ENCODE data around the gene FAM171A2.
A peak's percentile ranks its signal among the peaks of the same experiment; 100 is the strongest.
"Not testable (repeated sequence)": the region's sequence is repeated elsewhere in the genome, so short reads cannot be mapped to it uniquely, and the experiment has no call there.

FAM171A2 gene

DNA sequence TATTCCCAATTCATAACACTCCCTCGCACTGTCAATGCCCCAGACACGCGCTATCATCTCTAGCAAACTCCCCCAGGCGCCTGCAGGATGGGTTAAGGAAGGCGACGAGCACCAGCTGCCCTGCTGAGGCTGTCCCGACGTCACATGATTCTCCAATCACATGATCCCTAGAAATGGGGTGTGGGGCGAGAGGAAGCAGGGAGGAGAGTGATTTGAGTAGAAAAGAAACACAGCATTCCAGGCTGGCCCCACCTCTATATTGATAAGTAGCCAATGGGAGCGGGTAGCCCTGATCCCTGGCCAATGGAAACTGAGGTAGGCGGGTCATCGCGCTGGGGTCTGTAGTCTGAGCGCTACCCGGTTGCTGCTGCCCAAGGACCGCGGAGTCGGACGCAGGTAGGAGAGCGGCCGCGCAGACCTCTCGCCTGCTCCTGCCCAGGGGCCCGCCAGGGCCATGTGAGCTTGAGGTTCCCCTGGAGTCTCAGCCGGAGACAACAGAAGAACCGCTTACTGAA lies 18.7 kb downstream of the FAM171A2 start, which contains the start of gene GRN:
GRN (plus strand) TSS at position 364 of the 515 bp plus-strand sequence. CDS start 3,863 bp downstream, outside the sequence.
- DNase-seq = peak; percentile 95

DNA sequence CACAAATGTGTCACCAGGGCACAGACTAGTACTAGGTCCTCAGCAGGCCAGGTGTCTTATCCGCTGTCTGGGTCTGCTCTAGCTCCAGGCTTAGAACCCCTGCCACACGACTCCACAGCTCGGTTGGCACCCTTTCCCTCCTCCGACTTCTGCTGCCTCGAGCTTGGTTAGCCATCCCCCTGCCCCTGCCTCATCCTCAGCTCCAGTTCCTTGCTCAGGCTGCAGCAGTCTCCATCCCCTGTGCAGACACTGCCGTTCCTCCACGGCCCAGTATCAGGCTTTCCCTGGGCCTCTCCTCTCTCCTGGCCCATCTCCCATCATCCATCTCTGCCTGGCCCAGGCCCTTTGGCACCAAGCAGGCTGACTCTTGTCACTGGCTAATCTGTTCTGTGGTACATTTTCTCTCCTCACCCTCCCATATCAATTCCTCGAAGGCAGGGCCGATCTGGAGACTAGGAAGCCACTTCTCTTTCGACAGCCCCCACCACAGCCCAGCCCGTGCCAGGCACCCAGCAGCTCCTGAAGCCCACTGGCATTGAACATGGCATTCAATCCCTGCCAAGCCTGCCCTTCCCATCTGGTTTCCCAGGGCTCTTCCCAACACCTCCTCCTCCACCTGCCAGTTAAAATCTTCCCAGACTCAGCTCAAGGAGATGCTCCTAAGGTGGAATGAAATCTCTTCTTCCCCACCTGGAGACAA lies 20.0 kb downstream of the FAM171A2 start:
- DNase-seq = no peak

- not testable (repeated sequence) for DNase-seq
Observed at GRCh38 chr17:44340553-44340952, 23.1 kb downstream of the FAM171A2 start.

GRCh38 chr17:44338702-44339101 lies 25.0 kb downstream of the FAM171A2 start:
- DNase-seq = no peak

DNA sequence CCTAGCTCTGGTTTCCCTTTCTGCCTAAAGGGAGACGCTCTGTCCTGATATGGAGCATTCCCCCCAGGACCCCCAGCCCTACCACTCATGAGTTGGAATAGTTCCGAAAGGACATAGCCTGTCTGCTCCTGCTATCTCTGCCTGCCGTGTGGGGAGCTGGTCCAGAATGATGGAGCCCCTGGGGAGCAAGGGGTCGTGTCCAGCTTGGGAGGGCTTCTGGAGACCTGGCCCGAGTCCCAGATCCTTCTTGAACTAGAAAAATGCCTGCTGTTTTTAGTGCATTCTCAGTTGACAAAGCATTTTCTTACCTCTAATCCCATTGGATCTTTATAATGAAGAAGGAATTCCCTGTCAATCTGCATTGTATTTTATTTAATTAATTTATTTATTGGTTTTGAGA lies 27.7 kb downstream of the FAM171A2 start:
- no peak for DNase-seq

GRCh38 chr17:44335564-44335963 lies 28.1 kb downstream of the FAM171A2 start:
- DNase-seq = no peak

DNA sequence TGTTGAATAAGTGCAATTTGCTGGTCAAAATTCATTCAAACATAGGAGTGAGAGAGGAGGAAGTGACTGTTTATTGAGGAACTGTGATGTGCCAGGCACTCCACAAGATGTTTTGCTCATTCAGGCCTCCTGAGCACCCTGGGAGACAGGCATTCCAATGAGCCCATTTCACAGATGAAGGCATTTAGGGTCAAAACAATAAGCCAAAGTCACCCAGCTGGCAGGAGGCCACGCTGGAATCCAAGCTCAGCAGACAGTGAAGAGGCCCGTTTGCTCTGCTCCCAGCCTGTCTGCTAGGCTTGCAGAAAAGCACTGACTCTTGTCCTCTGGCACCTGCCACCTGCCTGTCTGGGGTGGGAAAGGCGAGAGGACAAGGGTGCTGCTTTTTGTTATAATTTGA lies 28.9 kb downstream of the FAM171A2 start:
- no peak for DNase-seq

GRCh38 chr17:44334315-44334714 lies 29.3 kb downstream of the FAM171A2 start:
- no peak for DNase-seq

GRCh38 chr17:44333371-44333770 lies 30.3 kb downstream of the FAM171A2 start:
- no peak for DNase-seq

GRCh38 chr17:44331249-44331760 lies 32.3 kb downstream of the FAM171A2 start:
- DNase-seq = peak; percentile 16

DNA sequence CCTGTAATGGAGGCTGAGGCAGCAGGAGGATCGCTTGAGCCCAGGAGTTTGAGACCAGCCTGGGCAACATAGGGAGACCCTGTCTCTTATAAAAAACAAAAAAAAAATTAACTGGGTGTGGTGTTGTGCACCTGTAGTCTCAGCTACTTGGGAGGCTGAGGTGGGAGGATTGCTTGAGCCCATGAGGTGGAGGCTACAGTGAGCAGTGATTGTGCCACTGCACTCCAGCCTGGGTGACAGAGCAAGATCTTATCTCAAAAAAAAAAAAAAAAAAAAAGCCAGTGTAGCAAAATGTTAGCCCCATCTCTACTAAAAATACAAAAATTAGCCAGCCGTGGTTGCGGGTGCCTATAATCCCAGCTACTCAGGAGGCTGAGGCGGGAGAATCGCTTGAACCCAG lies 33.4 kb downstream of the FAM171A2 start:
- not testable (repeated sequence) for DNase-seq

- not testable (repeated sequence) for DNase-seq
Observed at GRCh38 chr17:44329516-44329915, 34.1 kb downstream of the FAM171A2 start.

- DNase-seq = no peak
Observed at GRCh38 chr17:44327715-44328449, 35.8 kb downstream of the FAM171A2 start.

- DNase-seq = peak; percentile 89
Observed at GRCh38 chr17:44326861-44327444, 36.7 kb downstream of the FAM171A2 start.

DNA sequence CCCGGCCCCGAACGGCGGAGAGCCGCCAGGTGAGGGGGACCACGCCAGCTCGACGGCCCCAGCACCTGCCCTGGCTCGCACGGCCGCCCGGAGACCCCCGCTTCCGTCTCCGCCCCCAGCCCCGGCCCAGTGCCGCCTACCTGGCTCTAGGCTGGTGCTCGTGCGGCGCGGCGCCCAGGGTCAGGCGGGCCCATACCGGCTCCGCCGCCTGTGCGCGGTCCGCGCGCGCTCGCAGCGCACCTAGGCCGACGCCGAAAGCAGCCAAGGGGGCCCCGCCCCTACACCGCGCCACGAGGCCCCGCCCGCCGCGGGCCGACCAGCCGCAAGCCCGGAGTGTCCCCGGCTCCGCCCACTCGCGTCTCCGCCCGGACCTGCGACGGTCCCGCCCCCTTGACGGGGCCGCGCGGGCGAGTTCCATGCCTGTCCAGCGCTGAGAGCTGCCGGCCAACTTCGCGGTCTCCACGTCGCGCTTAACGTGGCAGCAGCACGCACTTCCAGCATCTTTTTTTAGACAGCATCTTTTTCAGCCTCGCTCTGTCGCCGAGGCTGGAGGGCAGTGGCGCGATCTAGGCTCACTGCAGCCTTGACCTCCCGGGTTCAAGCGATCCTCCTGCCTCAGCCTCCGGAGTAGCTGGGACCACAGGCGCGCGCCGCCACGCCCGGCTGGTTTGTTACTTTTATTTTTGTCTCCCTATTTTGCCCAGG lies 38.9 kb downstream of the FAM171A2 start, which contains the start of gene SLC25A39:
SLC25A39 (minus strand) TSS at position 253 of the 705 bp plus-strand sequence. CDS start 1,261 bp downstream, outside the sequence.
- peak; percentile 70 for DNase-seq

- no peak for DNase-seq
Observed at GRCh38 chr17:44324092-44324570, 39.5 kb downstream of the FAM171A2 start.

GRCh38 chr17:44323359-44324091 lies 40.1 kb downstream of the FAM171A2 start:
- DNase-seq = no peak

DNA sequence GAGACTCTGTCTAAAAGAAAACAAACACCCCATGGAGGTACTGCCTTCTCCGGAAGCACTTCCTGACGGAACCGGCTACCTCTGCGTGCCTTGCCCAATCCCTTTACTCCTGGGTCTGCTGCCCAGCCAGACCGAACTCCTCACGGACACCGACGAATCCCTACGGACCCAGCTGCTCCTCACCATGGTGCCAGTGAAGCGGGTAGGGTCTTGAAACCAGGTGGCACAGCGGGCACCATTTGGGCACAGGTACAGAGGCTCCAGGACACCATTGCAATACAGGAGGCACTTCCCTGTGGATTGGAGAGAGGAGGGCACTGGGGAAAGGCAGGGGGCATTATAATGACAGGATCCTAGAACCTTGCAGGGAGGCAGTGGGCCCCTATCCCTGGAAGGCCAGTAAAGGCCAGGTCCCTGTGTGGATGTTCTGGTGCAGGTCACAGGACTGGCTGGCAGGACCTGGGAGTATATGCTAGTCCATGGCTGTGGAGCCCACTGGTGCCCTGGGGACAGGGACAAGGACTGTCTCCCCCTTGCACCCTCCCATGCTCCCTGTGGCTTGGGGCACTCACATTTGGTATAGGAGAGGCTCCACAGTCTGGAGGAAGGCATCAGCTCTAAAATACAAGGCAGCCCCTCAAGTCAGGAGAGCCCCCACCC lies 41.3 kb downstream of the FAM171A2 start:
- no peak for DNase-seq

DNA sequence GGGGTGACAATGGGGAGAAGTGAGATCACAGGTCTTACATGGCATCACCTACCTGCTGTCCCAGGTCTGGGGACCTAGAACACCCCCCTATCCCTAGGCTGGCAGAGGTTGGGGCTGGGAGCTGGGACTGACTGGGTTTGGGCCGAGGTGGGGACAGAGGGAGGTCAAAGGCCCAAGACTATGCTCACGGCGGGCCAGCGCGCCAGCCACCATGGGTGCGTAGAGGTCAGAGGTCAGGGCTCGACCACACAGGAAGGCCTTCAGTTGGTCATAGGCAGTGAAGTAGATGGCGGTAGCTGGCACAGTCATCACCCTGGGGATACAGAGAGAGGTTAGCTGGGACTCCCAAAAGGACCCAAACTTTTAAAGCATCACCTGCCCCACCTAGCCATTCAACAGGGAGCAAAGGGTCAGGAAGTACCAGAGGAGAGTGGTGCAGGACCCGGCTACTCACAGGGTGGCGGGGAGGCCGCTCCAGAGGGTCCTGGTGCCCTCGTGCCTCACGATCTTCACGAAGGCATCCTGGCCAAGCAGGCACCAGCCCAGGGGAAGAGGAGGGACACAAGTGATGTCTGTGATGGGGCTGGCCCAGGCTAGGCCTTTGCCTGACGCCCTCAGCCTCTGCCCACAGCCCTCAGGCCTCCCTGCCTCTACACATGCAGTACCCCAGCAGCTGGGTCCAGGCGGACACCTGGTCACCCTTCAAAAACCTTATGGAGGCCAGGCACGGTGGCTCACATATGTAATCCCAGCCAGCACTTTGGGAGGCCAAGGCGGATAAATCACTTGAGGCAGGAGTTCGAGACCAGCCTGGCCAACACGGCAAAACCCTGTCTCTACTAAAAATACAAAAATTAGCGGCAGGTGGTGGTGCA lies 42.2 kb downstream of the FAM171A2 start:
- DNase-seq = no peak

GRCh38 chr17:44320066-44320465 lies 43.6 kb downstream of the FAM171A2 start:
- DNase-seq = no peak
